ENCODE measurements around the gene ATP9A. TPM values are rescaled to one million over a fixed set of nuclear protein-coding genes. Genes with fewer than 3 reads are reported as not detected.

The ATP9A gene
- total and polyA plus RNA-seq, 2 of the 8 experiments (the other 6 are each of a cell fraction or from before 2014, with no cell fraction given), result 5.0 to 6.4 TPM

- H3K14ac ChIP-seq (ENCODE audit: insufficient read length), result no peak overlapping the region
- no peak overlapping the region for H3K18ac ChIP-seq (ENCODE audit: extremely low read depth, low read length)
- H2BK120ac ChIP-seq (replicated peaks; ENCODE audit: low read depth, low read length), result no peak overlapping the region
- no peak overlapping the region for H3K4me2 ChIP-seq (ENCODE audit: insufficient read depth in 1 of 2, low read depth in 2 of 2, low read length in 2 of 2)
- no peak for FAIRE-seq
- no peaks in the 10 kb centered on the region for H3K79me1 ChIP-seq (ENCODE audit: low read depth, low read length)
- H4K91ac ChIP-seq (replicated peaks; ENCODE audit: insufficient read length, low read length), result no peak overlapping the region
- H3K27ac ChIP-seq (ENCODE audit: low read depth, low read length), result no peak overlapping the region
- H3K36me3 ChIP-seq (ENCODE audit: control insufficient read depth in 2 of 4, insufficient read depth in 4 of 4, low read length in 3 of 4), result no peaks in the 10 kb centered on the region
- no peak overlapping the region for H3K23ac ChIP-seq (ENCODE audit: insufficient read length)
- H3K9ac ChIP-seq (replicated peaks in 1 of 4; ENCODE audit: extremely low read depth in 1 of 4, low read depth in 3 of 4, low read length in 3 of 4), result no peak overlapping the region
- no peak for DNase-seq (ENCODE audit: low read depth in 1 of 2, low spot score in 2 of 2)
- WGBS, 2 experiments (ENCODE audit: extremely low coverage in 1 of 2, insufficient coverage in 1 of 2, insufficient read length in 1 of 2, insufficient replicate concordance in 2 of 2, low coverage in 1 of 2, low lambda C conversion rate in 2 of 2, missing lambda C conversion rate in 1 of 2), result 57% methylated on average over 1 of the region's 1 CpG; no CpG with 5 or more reads in 1 of the 2 experiments
- H3K23me2 ChIP-seq (ENCODE audit: low read depth, low read length), result peaks cover 2% of the 10 kb centered on the region; the same call in 1 of the 2 replicates
- no peak overlapping the region for H2AFZ ChIP-seq (ENCODE audit: low read length)
- no peaks in the 10 kb centered on the region for H3K27me3 ChIP-seq (replicated peaks in 1 of 4; ENCODE audit: control insufficient read depth in 3 of 4, extremely low read depth in 1 of 4, insufficient read depth in 3 of 4, low read length in 3 of 4)
- no peak overlapping the region for H3K4me3 ChIP-seq (ENCODE audit: extremely low read depth in 1 of 4, insufficient read depth in 2 of 4, low read depth in 3 of 4, low read length in 4 of 4)
- H3K4ac ChIP-seq (replicated peaks; ENCODE audit: insufficient read length, low read depth, low read length), result no peak overlapping the region
- no peak overlapping the region for H2BK12ac ChIP-seq (ENCODE audit: low read depth, low read length)
- H3K4me1 ChIP-seq (replicated peaks in 1 of 4; ENCODE audit: control insufficient read depth in 3 of 4, insufficient read depth in 4 of 4, low read length in 3 of 4), result peaks cover 5 to 14% (median 10%) of the 10 kb centered on the region in 4 experiments
- no peak overlapping the region for H4K8ac ChIP-seq (ENCODE audit: extremely low read depth, insufficient read depth, low read length)
- H2BK20ac ChIP-seq (ENCODE audit: low read length), result no peak overlapping the region
- no peak overlapping the region for H3K56ac ChIP-seq (replicated peaks; ENCODE audit: insufficient read length, low read depth, low read length)
- POLR2A ChIA-PET (ENCODE audit: partially characterized antibody), result interaction anchor here (1.0 kb wide), 2 partner anchors 7 to 48 kb away, joined by 3 read pairs; no protein-coding TSS in a partner anchor
- no peak overlapping the region for H2AK5ac ChIP-seq (ENCODE audit: low read depth, low read length)
- H3K79me2 ChIP-seq (ENCODE audit: control insufficient read depth in 1 of 2, insufficient read depth in 2 of 2, low read length in 2 of 2), result no peaks in the 10 kb centered on the region
- H2BK15ac ChIP-seq (ENCODE audit: low read length), result no peak overlapping the region
- H3K9me3 ChIP-seq (ENCODE audit: insufficient read depth in 2 of 2, low read depth in 1 of 2, low read length in 1 of 2), result no peaks in the 10 kb centered on the region
- CTCF ChIA-PET (ENCODE audit: partially characterized antibody), result interaction anchor here (0.6 to 2.7 kb wide), 2 partner anchors 15 to 177 kb away, joined by 3 to 13 read pairs; no protein-coding TSS in a partner anchor
- H2BK5ac ChIP-seq (ENCODE audit: low read depth, low read length), result no peak overlapping the region
- no peak overlapping the region for H4K5ac ChIP-seq (ENCODE audit: insufficient read length, low read depth, low read length)
- no peaks in the 10 kb centered on the region for H4K20me1 ChIP-seq (replicated peaks in 1 of 2; ENCODE audit: control insufficient read depth in 1 of 2, insufficient read depth in 2 of 2, low read length in 2 of 2)
- TF ChIP-seq CTBP2 (IDR thresholded peaks at IDR 0.05; ENCODE audit: borderline replicate concordance, insufficient read depth, insufficient read length, low read length) (no peak), GABPA (IDR thresholded peaks at IDR 0.05; ENCODE audit: borderline replicate concordance, insufficient read depth, low read length) (no peak), CBX8 (IDR thresholded peaks at IDR 0.05; ENCODE audit: borderline replicate concordance, low read depth, low read length) (no peak), RAD21 (IDR thresholded peaks at IDR 0.05 in 1 of 2, conservative IDR thresholded peaks at IDR 0.05 in 1 of 2; ENCODE audit: low read depth in 2 of 2, low read length in 2 of 2) (no peak), EP300 (IDR thresholded peaks at IDR 0.05; ENCODE audit: borderline replicate concordance in 1 of 2, low read depth in 2 of 2, low read length in 2 of 2) (no peak), SIRT6 (IDR thresholded peaks at IDR 0.05; ENCODE audit: low read length) (no peak), SIX5 (IDR thresholded peaks at IDR 0.05; ENCODE audit: low read depth, low read length) (no peak), RXRA (IDR thresholded peaks at IDR 0.05; ENCODE audit: insufficient read depth, low read depth, low read length) (no peak), MAX (IDR thresholded peaks at IDR 0.05) (no peak), CTCF (IDR thresholded peaks at IDR 0.05; ENCODE audit: control extremely low read depth in 1 of 3, insufficient read depth in 1 of 3, low read depth in 1 of 3, low read length in 3 of 3) (no peak), ZNF274 (IDR thresholded peaks at IDR 0.05; ENCODE audit: borderline replicate concordance, extremely low read depth, low read length) (no peak)
These were observed 52.4 kb downstream of the ATP9A start for GRCh38 chr20:51715856-51716185.

All from H1 (cell line).